NCI-H460 (cell line): ENCODE measurements around the gene HSPA1L. TPM values are rescaled to one million over a fixed set of nuclear protein-coding genes. Genes with fewer than 3 reads are reported as not detected.
"Not testable (repeated sequence)": the region's sequence is repeated elsewhere in the genome, so short reads cannot be mapped to it uniquely, and the experiment has no call there.

Experiments
- DNase-seq: peaks from one replicate; pipeline ENCODE4 v3.0.0-alpha.2; 2016; ENCODE audit warnings: low read depth; ENCODE audit errors: extremely low read depth
- total RNA-seq: library from RNA; depleted of rRNA; stranded (reverse); fragments of >200 nt; shearing (Covaris generic); gene quantifications from 2 replicates; pipeline ENCODE4 v1.2.3, GENCODE V29; 2014

The HSPA1L gene
- total RNA-seq, 1 experiment from 2014 or later: 0.82 TPM

DNA sequence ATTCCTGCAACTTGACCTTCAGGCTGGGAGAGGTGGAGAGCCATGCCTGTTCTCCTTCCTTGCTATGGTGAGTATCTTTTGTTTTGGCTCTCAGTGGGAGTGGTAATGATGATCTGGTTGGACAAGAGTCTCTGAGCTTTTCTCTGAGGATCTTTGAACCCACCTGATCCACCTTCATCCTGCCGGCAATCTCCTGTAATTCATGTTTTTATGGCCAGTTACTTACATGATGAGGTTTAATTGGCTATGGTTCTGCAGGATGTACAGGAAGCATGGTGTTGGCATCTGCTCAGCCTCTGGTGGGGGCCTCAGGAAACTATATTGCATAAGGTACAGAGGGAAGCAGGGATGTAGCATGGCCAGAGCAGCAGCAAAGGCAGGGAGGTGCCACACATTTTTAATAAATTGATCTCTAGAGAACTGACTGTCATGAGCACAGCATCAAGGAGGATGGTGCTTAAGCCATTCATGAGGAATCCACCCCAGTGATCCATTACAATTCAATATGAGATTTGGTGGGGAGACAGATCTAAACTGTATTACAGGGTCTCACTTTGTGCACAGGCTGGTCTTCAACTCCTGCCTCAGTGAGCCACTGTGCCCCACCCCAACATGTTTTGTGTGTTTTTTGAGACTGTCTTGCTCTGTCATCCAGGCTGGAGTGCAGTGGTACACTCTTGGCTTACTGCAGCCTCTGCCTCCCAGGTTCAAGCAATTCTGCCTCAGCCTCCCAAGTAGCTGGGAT lies 22.5 kb upstream of the HSPA1L start:
- DNase-seq: no peak

DNA sequence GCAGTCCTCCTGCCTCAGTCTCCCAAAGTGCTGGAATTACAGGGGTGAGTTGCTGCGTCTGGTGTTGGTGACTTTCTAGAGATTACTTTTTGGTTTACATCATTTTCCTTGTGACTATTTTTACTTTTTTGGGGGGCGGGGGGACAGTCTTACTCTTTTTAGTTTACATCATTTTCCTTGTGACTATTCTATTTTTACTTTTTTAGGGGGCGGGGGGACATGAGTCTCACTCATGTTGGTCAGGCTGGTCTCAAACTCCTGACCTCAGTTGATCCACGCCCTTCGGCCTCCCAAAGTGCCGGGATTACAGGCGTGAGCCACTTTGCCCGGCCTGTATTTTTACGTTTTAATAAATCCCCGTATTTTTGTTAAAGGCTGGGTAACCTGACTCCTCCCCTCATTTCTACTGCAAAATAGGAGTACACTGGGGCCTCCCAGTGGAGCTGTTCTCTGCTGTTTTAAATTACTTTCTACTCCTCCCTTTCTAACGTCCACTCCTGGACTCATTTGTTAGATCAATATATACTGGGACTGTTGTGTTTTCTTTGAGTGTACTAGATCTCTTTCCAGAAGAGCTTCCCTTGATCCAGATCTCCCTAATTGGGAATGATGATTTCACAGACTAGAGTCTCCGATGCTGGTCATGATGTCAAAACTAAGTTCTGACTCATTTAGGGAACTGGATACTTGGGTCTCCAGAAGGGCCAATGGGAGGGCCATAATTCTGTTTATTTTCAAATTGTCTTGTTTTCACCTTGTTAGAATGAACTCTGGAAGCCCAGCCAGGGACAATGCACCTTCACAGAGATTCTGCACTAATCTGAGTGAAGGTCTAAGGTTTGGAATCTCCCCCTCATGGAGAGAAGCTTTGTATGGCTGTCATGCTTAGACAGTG lies 21.6 kb upstream of the HSPA1L start:
- DNase-seq: no peak

DNA sequence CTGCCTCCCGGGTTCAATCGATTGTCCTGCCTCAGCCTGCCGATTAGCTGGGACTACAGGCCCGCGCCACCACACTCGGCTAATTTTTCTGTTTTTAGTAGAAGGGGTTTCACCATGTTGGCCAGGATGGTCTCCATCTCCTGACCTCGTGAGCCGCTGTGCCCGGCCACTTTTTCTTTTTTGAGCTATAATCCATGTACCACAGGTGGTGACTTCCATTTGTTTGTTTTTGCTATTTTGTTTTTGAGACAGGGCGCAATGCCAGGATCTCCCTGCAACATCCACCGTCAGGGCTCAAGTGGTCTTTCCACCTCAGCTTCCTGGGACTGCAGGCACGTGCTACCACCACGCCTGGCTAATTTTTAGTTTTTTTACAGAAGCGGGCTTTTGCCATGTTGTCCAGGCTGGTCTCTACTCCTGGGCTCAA lies 21.0 kb upstream of the HSPA1L start:
- DNase-seq: no peak

- peak; percentile 81 for DNase-seq
These were observed 19.5 kb upstream of the HSPA1L start for GRCh38 chr6:31834367-31835250.

DNA sequence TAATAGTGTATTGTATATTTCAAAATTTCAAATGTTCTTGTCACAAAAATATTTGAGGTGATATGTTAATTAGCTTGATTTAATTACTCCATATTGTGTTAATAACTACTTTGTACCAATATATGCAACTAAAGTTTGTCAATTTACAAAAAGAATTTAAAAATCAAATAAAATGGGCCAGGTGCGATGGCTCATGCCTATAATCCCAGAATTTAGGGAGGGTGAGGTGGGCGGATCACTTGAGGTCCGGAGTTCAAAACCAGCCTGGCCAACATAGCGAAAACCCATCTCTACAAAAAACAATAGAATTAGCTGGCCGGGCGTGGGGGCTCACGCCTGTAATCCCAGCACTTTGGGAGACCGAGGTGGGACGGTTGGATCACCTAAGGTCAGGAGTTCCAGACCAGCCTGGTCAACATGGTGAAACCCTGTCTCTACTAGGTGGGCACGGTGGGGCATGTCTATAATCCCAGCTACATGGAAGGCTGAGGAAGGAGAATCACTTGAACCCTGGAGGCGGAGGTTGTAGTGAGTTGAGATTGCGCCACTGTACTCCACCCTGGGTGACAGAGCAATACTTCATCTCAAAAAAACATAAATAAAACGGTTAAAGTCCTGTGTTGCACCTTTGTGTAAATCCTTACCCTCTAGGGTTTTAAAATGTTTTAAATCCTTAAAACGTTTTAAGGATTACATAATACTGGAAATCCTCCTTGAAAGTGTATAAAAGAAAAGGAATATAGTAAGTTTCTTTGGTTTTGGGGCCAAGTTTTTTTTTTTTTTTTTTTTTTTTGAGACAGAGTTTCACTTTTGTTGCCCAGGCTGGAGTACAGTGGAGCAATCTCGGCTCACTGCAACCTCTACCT lies 16.5 kb upstream of the HSPA1L start:
- no peak for DNase-seq

DNA sequence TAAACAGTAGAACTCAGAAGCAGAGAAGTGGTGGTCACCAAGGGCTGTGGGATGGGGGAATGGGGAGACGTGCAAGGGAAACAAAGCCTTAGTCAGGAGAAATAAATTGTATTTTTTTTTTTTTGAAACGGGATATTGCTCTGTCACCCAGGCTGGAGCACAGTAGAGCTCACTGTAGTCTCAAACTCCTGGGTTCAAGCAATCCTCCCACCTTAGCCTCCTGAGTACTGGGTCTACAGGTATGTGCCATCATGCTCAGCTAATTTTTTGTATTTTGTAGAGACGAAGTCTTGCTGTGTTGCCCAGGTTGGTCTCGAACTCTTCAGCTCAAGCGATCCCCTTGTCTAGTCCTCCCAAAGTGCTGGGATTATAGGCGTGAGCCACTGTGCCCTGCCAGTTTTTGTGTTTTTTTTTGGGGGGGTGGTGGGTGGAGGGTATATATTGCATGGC lies 15.8 kb upstream of the HSPA1L start:
- no peak for DNase-seq

DNA sequence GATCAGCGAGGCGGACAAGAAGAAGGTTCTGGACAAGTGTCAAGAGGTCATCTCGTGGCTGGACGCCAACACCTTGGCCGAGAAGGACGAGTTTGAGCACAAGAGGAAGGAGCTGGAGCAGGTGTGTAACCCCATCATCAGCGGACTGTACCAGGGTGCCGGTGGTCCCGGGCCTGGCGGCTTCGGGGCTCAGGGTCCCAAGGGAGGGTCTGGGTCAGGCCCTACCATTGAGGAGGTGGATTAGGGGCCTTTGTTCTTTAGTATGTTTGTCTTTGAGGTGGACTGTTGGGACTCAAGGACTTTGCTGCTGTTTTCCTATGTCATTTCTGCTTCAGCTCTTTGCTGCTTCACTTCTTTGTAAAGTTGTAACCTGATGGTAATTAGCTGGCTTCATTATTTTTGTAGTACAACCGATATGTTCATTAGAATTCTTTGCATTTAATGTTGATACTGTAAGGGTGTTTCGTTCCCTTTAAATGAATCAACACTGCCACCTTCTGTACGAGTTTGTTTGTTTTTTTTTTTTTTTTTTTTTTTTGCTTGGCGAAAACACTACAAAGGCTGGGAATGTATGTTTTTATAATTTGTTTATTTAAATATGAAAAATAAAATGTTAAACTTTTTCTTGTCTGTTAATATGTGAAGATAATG lies 14.7 kb upstream of the HSPA1L start:
- peak; percentile 41 for DNase-seq

GRCh38 chr6:31827286-31828079 lies 12.4 kb upstream of the HSPA1L start, which contains the start of gene HSPA1B:
Gene HSPA1B, plus strand, starts transcription at chr6:31827738. Its CDS starts 213 bp downstream, at chr6:31827951.
- peak; percentile 99 for DNase-seq

DNA sequence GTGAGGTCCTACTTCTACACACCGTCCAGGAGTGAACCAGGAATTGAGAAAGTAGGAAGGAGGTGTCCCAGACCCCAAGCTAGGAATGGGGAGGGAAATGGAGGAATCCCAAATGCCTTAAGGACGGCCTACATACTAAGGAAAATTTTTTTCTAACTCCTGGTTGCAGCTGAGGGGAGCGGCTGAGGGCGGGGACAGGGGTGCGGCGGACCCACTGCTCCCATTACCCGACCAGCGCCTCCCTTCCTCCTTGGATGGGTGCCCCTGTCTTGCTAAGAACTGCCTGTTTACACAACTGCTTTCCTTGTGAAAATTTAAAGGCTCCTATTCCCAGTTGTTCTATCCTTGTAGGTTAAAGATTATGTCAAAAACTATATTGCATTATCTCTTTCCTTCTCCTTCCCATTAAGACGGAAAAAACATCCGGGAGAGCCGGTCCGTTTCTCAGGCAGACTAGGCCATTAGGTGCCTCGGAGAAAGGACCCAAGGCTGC lies 11.8 kb upstream of the HSPA1L start:
- peak; percentile 56 for DNase-seq

GRCh38 chr6:31825553-31825952 lies 10.5 kb upstream of the HSPA1L start:
- DNase-seq: no peak

- DNase-seq: not testable (repeated sequence)
These were observed 8.6 kb upstream of the HSPA1L start for GRCh38 chr6:31823592-31824196.

DNA sequence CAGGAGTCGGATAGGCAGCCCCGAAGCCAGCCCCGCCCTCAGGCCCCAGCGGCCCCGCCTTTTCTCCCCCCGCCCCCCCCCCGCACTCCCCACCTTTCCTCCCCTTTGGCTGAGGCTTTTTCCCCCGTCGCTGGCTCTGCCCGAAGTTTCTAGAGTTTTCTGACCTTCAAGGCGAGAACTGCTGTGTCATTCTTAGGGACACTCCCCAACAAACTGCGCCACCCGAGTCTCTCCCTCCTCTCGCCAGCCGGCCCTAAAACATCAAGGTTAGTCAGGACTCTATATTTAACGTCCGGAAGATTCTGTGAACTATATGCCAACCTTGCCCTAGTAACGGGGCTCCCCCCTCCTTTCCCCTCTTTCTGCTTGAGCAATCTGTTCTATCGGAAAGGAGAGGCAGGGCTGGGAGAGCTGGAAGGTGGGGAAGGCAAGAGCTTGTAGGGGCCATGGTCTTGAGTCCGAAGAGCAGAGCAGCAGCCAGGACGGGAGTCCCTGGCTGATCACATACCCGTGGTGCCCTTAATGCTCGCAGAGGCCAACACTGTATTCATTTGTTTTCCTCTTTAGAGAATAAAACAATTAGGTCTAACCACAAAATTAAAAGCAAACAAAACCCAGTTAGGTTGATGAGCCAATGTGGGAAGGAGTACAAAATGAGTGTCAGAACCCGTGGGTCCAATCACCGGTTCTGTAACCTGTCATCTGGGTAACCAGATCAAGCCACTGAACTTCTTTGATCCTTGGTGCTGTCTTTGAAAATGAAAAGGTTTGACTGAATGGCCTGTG lies 7.1 kb upstream of the HSPA1L start:
- peak; percentile 94 for DNase-seq

DNA sequence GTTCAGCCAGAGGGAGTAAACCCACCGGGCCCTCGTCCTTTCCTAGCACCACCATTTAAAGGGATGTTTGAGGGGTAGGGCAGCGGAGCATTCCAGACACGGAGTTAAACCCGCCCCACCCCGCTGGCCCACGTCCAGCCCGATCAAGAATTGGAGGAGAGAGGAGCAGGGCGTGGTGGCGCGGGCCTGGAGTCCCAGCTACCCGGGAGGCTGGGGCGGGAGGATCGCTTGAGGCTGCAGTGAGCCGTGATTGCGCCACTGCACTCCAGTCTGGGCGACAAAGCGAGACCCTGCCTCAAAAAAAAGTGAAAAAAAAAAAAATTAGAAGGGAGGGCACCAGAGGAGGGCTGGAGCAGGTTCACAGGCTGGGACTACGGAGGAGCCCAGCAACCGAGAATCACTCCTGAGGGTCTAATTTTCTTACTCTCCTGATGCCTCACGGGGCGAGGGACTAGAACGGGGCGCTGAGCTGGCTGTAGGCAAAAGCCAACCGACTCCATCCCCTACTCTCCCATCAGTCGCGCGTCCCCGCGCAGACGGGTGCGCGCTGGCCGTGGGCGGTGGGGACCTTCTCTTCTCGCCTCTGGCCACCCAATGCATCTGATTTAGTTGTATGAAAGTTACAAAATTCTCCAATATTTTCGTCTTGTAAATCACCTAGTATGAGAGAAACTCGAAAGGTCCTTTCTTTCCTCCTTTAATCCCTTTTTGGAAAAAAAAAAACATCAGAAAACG lies 6.4 kb upstream of the HSPA1L start:
- DNase-seq: peak; percentile 54

GRCh38 chr6:31820399-31820798 lies 5.3 kb upstream of the HSPA1L start:
- DNase-seq: not testable (repeated sequence)

GRCh38 chr6:31819871-31820299 lies 4.8 kb upstream of the HSPA1L start:
- no peak for DNase-seq

DNA sequence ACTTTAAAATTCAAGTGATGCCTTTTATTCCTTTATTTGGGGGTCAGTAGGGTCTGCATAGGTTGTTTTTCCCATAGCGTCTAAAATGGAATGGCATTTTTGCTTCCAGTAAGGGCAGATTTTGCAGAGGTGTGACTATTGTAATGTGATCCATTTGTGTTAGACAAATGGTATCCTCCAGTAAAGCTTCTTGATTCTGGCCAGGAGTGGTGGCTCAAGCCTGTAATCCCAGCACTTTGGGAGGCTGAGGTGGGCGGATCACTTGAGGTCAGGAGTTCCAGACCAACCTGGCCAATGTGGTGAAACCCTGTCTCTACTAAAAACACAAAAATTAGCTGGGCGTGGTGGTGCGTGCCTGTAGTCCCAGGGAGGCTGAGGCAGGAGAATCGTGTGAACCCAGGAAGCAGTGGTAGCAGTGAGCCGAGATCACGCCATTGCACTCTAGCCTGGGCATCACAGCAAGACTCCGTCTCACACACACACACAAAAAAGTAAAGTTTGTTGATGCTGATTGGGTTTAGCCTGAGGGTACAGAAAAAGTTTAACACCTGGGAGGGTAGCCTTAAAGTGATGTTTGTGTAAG lies 2.9 kb upstream of the HSPA1L start:
- not testable (repeated sequence) for DNase-seq
